Measurements from ENCODE around the gene RNF14. TPM values are rescaled to one million over a fixed set of nuclear protein-coding genes. Genes with fewer than 3 reads are reported as not detected.

The RNF14 gene
- total and polyA plus RNA-seq, 2 of the 8 experiments (the other 6 are each of a cell fraction or from before 2014, with no cell fraction given) = 4.7 to 20.2 TPM

DNA sequence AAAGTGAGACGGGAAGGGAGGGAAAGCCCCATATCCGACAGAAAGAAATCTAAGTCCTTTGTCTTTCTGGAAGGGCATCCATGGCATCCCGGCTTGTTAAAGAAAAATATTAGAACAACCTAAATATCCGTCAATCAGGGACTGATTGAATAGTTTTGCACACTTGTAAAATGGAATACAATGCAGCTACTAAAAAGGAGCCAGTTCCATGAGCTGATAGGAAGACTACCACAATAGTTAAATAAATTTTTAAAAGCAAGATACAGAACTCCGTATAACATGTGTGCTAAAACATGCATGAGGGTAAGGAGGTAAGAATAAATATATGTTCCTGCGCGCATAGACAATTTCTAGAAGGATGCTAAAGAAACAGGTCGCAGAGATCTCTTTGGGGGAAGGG lies 56.7 kb downstream of the RNF14 start (continued):
- TF ChIP-seq JUN (IDR thresholded peaks at IDR 0.05; ENCODE audit: low read depth, low read length) (no peak), BCL11A (IDR thresholded peaks at IDR 0.05; ENCODE audit: low read depth in 2 of 2, low read length in 2 of 2) (no peak), SUZ12 (IDR thresholded peaks at IDR 0.05; ENCODE audit: low read length) (no peak), TBP (IDR thresholded peaks at IDR 0.05; ENCODE audit: low read depth, low read length) (no peak), CEBPB (IDR thresholded peaks at IDR 0.05; ENCODE audit: low read depth, low read length) (no peak), CHD2 (IDR thresholded peaks at IDR 0.05; ENCODE audit: low read length) (no peak), RXRA (IDR thresholded peaks at IDR 0.05; ENCODE audit: insufficient read depth, low read depth, low read length) (no peak), GTF2F1 (IDR thresholded peaks at IDR 0.05; ENCODE audit: borderline replicate concordance, low read depth, low read length) (no peak)

All from H1 (cell line).